Omental fat pad (tissue), 4 donors: Measurements from ENCODE around the gene WDR76. TPM values are rescaled to one million over a fixed set of nuclear protein-coding genes. Genes with fewer than 3 reads are reported as not detected.

Source experiments
- ATAC-seq: fragments of 150-250 bp; one replicate; pipeline ENCODE4 v1.9.1; 2016; ENCODE audit warnings: mild to moderate bottlenecking, moderate library complexity; ENCODE audit not compliant: low FRiP score
- DNase-seq: peaks from one replicate; pipeline ENCODE4 v3.0.0-alpha.2; 2019; ENCODE audit warnings: low spot score
- CTCF ChIP-seq, 3 donors: fragments of 450-650 bp; IDR thresholded peaks; one replicate each; pipeline ENCODE4 v1.5.1; 2016 to 2017; ENCODE audit warnings: antibody characterized with exemption in 3 of 3, mild to moderate bottlenecking in 3 of 3, moderate library complexity in 2 of 3
- total RNA-seq, 4 donors: library from RNA; depleted of rRNA; stranded (reverse); fragments of >200 nt; gene quantifications; one replicate each; pipeline ENCODE4 v1.1.0, GENCODE V29; 2016

The WDR76 gene
- total RNA-seq, 4 donors from 2014 or later = 2.0 to 9.9 (median 3.2) TPM

GRCh38 chr15:43792761-43793476, 33.9 kb upstream of the WDR76 start:
- no peak for TF ChIP-seq CTCF (IDR thresholded peaks at IDR 0.05)
- DNase-seq (no peak), ATAC-seq (no peak)

GRCh38 chr15:43793647-43794046, 33.2 kb upstream of the WDR76 start:
- no peak for TF ChIP-seq CTCF (IDR thresholded peaks at IDR 0.05)
- DNase-seq (no peak), ATAC-seq (no peak)

- ATAC-seq (no peak), DNase-seq (no peak)
- TF ChIP-seq CTCF (IDR thresholded peaks at IDR 0.05) = no peak
Observed at GRCh38 chr15:43794269-43795037, 32.3 kb upstream of the WDR76 start.

GRCh38 chr15:43795197-43795596, 31.6 kb upstream of the WDR76 start:
- no peak for TF ChIP-seq CTCF (IDR thresholded peaks at IDR 0.05)
- DNase-seq (no peak), ATAC-seq (no peak)

- ATAC-seq (no peak), DNase-seq (no peak)
- TF ChIP-seq CTCF (IDR thresholded peaks at IDR 0.05) = no peak
Observed at GRCh38 chr15:43795997-43796396, 30.8 kb upstream of the WDR76 start.

GRCh38 chr15:43796566-43796965, 30.2 kb upstream of the WDR76 start:
- no peak for TF ChIP-seq CTCF (IDR thresholded peaks at IDR 0.05)
- DNase-seq = no peak
- ATAC-seq = no peak
